HG03520 (cell line): ENCODE results near the gene TMBIM1.

Experiments
- ATAC-seq: cut with Tn5 transposase; IDR thresholded peaks from one replicate; pipeline ENCODE4 v1.9.1; 2021; ENCODE audit warnings: mild to moderate bottlenecking, moderate library complexity; ENCODE audit not compliant: unreplicated experiment

TMBIM1 gene

DNA sequence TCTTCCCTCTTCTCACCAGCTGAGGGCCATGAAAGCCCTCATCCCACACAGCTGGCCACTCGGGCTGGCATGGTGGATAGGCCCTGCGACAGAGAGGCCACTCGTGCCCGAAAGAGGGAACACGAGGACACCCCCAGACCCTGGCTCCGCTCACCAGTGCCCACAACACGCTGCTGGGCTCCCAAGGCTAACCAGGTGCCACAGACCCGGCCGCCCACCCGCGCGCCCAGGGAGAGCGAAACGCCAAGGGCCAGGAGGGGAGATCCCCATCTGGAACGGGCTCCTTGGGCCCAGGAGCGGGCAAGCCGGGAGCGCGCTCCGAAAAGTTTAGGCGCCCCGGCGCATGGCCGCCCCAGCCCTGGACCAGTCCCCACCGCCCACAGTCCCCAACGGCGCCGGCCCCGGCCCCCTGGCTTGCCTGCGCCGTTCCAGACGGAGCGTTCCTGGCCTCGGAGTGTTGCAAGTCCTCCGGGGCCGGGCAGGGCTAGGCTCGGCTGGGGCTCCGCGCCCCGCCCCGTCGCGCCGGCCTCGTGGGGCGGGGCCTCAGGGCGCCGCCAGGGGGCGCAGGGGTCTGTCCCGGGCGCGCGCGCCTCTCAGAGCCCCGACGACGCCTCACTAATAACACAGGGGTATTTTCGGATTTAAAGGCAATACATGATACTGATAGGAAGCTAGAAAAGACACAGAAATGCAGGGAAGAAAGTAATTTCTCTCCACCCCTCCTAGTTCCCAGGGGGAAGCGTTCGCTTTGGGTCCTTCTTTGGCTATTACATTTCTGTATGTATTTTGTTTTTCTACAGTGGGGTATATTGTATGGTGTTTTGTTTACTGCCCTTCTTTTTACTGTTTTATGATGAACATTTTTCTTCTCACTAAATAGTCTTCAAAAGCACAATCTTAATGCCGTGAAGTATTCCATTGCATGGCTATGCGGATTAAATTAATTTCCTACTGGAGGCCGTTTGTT lies at the start of gene TMBIM1:
Gene TMBIM1 (minus strand): TSS at position 456 of the 967 bp plus-strand sequence. CDS start 10,362 bp downstream, outside the sequence.
- ATAC-seq, result peak; percentile 60

- ATAC-seq, result no peak
These were observed 49.1 kb upstream of the TMBIM1 start for GRCh38 chr2:218341381-218341780.

DNA sequence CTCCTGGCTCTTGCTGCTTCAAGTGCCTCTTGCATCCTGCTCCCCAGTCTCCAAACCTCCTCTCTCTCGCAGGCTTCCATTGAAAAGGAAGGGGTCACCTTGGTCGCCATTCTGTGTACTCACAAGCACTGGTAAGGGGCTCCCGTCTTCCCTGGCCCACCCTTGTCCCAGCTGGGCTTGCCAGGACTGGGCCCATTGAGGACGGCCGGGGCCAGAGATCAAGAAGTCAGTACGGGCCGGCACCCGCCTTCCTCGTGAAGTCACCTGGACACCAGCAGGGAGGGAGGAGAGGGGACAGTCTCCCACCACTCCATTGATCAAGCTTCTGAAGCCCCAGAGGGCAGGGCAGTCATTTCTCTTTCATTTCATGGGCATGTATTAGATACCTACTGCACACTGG lies 48.4 kb upstream of the TMBIM1 start:
- ATAC-seq, result no peak

DNA sequence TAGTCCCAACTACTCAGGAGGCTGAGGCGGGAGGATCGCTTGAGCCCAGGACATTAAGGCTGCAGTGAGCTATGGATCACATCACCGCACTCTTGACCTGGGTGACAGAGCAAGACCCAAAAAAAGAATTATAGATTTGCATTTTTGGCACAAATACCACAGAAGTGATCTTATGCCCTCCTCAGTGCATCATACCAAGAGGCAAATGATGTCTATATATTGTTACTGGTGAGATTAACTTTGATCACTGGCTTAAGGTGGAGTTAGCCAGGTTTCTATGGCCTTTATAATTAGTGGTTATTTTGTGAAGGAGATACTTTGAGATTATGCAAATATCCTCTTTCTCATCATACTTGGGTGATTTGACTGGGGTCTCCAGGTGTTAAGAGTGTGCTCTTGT lies 42.2 kb upstream of the TMBIM1 start:
- no peak for ATAC-seq

DNA sequence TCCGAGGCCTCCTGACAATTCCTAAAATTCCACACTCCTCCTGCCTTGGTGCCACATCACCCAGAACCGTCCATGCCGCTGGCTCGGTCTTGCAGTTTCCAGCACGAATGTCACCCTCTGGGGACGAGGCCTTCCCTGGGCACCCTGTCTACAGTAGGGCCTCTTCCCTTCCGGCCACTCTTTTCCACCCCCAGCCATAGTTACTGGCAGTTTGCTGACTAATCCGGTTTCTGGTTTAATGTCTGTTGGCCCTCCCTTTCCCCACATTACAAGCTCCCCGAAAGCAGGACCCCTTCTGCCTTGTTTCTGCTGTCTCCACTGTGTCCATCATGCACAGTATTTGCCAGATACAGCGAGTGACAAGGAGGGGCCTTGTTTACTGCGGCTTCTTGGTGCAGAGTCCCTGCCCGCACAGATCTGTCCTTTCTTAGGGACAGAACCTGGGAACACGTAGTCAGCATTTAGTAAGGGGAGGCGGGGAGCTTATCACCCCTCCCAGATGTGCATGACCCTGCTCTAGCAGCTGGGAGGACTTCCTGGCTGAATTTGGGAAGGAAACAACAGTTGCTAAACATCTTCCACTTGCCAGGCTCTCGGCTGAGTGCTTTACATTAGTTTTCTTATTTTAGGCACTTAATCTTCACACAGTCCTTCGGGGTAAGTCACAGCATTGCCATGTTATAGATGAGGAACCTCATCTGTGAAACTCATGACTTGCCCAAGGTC lies 40.8 kb upstream of the TMBIM1 start:
- ATAC-seq, result no peak

DNA sequence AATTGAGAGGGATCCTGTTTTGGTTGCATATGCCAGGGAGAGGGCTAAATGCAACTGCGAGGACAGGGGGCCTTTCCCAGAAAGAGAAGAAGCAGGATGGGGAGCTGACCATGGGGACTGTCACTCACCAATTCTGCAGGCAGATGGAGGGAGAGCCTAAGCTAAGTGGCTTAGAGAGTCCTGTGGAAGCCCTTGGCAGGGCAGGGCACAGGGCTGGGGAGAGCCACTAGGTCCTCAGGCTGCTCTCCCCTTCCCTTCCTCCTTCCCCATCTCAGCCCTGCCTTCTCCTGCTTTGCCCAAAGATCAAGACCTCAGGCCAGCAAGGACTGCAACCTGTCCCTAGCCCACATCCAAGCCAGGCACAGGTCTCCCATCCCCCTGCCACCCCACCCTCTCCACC lies 40.0 kb upstream of the TMBIM1 start:
- no peak for ATAC-seq

DNA sequence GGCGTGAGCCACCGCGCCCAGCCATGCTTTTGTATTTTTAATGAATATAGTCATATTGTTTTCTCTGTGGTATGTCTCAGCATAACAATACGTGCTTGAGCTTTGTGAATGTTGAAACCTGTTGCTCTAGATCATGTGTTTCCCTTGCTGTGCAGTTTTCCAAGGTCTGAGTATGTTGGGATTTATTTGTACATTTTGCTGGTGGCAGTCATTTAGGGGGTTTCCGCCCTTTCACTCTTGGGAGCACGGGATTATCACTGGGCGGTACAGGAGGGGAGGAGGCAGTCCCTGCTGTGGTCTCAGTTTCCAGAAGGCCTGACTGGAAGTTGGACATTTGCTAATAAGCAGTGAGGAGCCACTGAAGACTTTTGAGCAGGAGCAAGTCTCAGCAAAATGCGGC lies 39.4 kb upstream of the TMBIM1 start:
- no peak for ATAC-seq

GRCh38 chr2:218329826-218330593 lies 37.7 kb upstream of the TMBIM1 start:
- ATAC-seq, result no peak

- ATAC-seq, result no peak
These were observed 36.9 kb upstream of the TMBIM1 start for GRCh38 chr2:218329027-218329825.

DNA sequence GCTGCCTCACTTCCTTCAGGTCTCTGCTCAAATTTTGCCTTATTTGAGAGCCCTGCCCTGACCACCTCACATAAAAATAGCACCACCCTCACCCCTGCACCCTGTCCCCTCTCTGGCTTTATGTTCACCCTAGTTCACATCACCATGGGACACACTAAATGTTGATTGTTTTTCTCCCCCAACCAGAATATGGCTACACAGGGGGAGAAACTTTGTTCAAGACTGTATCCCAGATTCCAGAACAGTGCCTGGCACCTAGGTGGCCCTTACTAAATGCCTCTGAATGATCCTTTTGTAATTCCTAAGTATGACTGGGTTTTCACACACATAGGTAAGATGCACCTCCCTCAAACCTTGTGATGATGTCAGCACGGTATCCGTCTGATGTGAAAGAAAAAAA lies 36.0 kb upstream of the TMBIM1 start:
- ATAC-seq, result no peak

DNA sequence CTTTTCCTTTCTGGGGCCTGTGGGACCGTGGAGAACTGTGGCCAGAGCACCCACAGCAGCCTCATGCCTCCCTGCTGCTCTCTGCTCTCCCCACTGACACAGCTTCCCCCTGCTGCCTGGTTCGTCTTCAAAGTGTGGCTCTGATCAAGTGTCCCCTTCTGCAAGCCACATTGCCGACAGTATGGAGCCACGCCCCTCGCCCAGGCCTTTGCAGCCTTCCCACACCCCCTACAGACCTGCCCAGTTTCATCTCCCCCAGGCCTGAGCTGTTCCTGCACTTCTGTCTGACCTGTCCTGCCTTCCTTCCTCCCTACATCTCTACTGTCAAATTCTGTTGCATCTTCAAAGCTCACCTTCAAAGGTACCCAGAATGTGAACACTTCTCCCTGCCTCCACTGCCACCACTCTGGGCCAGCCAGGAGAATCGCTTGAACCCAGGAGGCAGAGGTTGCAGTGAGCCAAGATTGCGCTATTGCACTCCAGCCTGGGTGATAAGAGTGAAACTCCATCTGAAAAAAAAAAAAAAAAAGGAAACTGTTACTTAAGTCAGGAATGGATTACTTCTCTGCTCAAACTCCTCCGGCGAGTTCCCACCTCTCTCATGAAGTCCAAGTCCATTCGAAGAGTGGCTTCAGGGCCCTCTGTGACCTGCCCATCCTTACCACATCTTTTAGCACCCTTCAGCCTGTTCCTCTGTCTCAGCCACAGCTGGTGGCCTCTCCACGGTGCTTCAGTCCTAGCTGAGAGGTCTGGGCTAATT lies 35.3 kb upstream of the TMBIM1 start:
- no peak for ATAC-seq

- no peak for ATAC-seq
These were observed 34.0 kb upstream of the TMBIM1 start for GRCh38 chr2:218326315-218326714.

GRCh38 chr2:218325566-218326160 lies 33.4 kb upstream of the TMBIM1 start:
- no peak for ATAC-seq

DNA sequence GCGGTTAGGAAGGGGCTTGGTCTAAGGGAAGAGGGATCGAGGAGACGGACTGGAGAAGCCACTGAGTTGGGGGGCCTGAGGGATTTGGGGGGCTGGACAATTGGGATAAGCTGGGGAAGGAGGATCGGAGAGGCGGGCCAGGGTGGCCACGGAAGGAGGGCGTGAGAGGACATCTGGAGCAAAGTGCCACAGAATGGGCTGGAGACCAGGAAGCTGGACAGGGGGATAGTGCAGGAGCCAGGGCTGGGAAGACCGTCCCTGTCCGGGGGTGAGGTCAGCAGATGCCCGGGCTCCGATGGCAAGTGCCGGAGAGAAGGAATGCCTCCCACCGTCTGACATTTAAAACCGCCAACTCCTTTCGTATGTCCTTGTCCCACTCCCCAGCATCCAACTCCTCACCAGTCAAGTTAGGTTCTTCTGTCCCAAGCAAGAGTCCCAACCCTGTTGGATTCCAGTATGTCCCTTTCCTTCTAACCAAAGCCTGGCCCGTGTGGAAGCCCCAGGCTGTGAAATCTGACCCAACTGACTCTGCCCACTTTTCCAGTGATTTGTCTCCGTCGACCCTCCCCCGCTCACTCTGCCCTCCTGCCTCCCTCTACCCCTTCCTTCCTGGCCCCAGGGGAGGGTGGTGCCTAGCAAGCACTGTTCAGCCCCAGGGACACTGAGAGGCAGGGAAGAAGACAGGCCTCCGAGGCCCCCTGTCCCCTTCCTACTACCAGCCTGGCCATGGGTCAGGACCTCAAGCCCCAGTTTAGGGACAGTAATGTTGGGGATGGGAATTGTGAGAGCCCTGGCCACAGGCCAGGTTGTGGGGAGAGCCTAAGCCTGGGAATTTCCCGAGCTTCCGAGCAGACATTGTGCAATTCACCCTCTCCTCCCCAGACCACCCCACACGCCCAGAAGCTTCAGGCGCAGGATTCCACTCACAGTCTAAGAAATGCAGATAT lies 31.5 kb upstream of the TMBIM1 start:
- ATAC-seq, result no peak

GRCh38 chr2:218322768-218323525 lies 30.6 kb upstream of the TMBIM1 start:
- ATAC-seq, result peak; percentile 68

- no peak for ATAC-seq
These were observed 28.5 kb upstream of the TMBIM1 start for GRCh38 chr2:218320704-218321336.

DNA sequence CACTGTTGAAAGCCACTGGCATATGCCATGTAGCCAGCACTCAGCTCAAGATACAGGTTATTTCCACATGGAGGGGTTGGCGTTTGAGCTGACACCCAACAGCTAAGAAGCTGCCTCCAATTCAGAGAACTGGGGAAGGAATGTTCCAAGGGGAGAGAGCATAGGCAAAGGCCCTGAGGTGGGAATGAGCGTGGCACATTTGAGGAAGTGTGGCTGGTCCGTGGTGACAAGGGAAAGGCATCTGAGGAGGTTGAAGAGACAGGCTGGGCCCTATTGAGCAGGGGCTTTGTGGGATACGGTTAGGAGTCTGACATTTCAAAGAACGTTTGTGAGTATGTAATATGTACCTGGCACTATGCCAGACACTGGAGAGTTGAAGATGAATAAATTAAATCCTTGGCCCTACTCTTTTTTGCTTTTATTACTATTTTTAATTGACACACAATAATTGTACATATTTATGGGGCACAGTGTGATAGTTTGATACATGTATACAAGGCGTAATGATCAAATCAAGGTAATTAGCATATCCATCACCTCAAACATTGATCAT lies 27.6 kb upstream of the TMBIM1 start:
- no peak for ATAC-seq
